Activated CD8-positive, alpha-beta memory T cell treated with anti-CD3 and anti-CD28 coated beads for 36 hours (primary cell): Measurements from ENCODE around the gene ZBTB43. TPM values are rescaled to one million over a fixed set of nuclear protein-coding genes. Genes with fewer than 3 reads are reported as not detected.
"Not testable (repeated sequence)": the region's sequence is repeated elsewhere in the genome, so short reads cannot be mapped to it uniquely, and the experiment has no call there.

Source experiments
- CTCF ChIA-PET: fragments of 350-600 bp; sonication (Branson Sonifier 250); formaldehyde crosslinking; loops from one replicate; lab custom pipeline; 2021; ENCODE audit warnings: antibody characterized with exemption; lab: Charles Lee
- POLR2A ChIA-PET: fragments of 350-600 bp; sonication (Branson Sonifier 250); formaldehyde crosslinking; loops from one replicate; lab custom pipeline; 2021; ENCODE audit warnings: antibody characterized with exemption; lab: Charles Lee
- total RNA-seq, 2 experiments: library from RNA; stranded (reverse); gene quantifications; one replicate each; pipeline ENCODE4 v1.2.3, GENCODE V29; 2021

Gene ZBTB43
- total RNA-seq, 2 experiments from 2014 or later: 19.5 to 20.5 TPM

DNA sequence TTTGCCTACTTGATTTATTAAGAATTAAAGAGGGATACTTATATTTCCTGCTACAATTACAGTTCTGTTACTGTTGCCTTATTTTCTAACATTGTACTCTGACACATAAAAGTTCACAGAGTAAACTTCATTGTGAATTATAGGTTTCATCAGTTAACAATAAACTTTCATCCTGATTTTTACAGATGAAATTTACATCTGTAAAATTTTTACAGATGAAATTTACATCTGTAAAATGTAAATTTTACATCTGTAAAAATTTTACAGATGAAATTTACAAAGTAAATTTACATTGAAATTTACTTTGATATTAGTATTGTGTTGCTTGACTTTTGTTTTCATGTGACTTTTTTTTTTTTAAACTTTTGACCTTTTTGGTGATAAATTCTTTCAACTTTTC is 9.3 kb downstream of the ZBTB43 start:
- CTCF ChIA-PET: no interaction called here
- POLR2A ChIA-PET: no interaction called here

GRCh38 chr9:126817615-126818014 is 12.8 kb downstream of the ZBTB43 start:
- ChIA-PET CTCF (interaction anchor here (0.7 kb wide), 1 partner anchor 97 kb away, joined by 3 read pairs; no protein-coding TSS in a partner anchor), POLR2A (interaction anchor here (0.7 kb wide), 1 partner anchor 47 kb away, joined by 3 read pairs; no protein-coding TSS in a partner anchor)

DNA sequence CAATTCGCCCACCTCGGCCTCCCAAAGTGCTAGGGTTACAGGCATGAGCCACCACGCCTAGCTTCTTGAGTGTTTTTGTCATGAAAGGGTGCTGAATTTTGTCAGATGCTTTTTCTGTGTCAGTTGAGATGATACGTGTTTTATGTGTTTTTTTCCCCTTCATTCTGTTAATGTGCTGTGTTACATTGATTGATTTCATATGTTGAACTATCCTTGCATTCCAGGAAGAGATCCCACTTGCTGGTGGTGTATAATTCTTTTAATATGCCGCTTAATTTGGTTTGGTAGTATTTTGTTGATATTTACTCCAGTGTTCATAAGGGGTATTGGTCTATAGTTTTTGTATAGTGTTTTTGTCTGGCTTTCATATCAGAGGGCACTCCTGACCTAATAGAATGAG is 13.6 kb downstream of the ZBTB43 start:
- ChIA-PET CTCF (interaction anchor here (0.5 to 0.7 kb wide), 2 partner anchors 97 to 598 kb away, joined by 3 read pairs; no protein-coding TSS in a partner anchor), POLR2A (no interaction called here)

GRCh38 chr9:126819482-126819881 is 14.6 kb downstream of the ZBTB43 start:
- ChIA-PET CTCF (interaction anchor here (1.4 kb wide), 1 partner anchor 95 kb away, joined by 3 read pairs; the partner anchor contains the start of gene RALGPS1), POLR2A (no interaction called here)

DNA sequence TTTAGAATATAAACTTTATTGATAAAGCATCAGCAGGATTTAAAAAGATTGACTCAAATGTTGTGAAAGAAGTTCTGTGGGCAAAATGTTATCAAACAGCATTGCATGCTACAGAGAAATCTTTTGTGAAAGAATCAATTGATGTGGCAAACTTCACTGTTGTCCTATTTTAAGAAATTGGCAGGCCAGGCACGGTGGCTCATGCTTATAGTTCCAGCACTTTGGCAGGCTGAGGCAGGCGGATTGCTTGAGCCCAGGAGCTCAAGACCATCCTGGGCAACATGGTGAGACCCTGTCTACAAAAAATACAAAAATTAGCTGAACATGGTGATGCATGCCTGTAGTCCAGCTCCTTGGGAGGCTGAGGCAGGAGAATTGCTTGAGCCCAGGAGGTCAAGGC is 17.4 kb downstream of the ZBTB43 start:
- ChIA-PET POLR2A (no interaction called here), CTCF (no interaction called here)

- ChIA-PET POLR2A (no interaction called here), CTCF (no interaction called here)
Measured at GRCh38 chr9:126822873-126823272, 18.0 kb downstream of the ZBTB43 start.

DNA sequence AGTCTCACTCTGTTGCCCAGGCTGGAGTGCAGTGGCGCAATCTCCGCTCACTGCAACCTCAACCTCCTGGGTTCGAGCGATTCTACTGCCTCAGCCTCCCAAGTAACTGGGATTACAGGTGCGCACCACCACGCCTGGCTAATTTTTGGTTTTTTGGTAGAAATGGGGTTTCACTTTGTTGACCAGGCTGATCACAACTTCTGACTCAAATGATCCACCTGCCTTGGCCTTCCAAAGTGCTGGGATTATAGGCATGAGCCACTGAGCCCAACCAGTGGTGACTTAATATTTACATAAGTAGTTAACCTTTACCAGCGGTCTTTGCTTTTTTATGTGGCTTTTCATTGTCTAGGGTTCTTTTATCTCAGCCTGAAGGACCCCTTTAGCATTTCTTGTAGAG is 19.2 kb downstream of the ZBTB43 start:
- POLR2A ChIA-PET: not testable (repeated sequence)

GRCh38 chr9:126827227-126827626 is 22.4 kb downstream of the ZBTB43 start:
- CTCF ChIA-PET: interaction anchor here (0.8 kb wide), 1 partner anchor 121 kb away, joined by 3 read pairs; no protein-coding TSS in a partner anchor
- POLR2A ChIA-PET: no interaction called here

More for the DNA sequence above, 19.2 kb downstream of the ZBTB43 start:
- CTCF ChIA-PET: not testable (repeated sequence)

GRCh38 chr9:126829035-126829434 is 24.2 kb downstream of the ZBTB43 start:
- CTCF ChIA-PET: no interaction called here
- POLR2A ChIA-PET: no interaction called here

GRCh38 chr9:126830827-126831226 is 26.0 kb downstream of the ZBTB43 start:
- POLR2A ChIA-PET: interaction anchor here (0.7 kb wide), 1 partner anchor 1166 kb away, joined by 3 read pairs; no protein-coding TSS in a partner anchor
- CTCF ChIA-PET: no interaction called here

DNA sequence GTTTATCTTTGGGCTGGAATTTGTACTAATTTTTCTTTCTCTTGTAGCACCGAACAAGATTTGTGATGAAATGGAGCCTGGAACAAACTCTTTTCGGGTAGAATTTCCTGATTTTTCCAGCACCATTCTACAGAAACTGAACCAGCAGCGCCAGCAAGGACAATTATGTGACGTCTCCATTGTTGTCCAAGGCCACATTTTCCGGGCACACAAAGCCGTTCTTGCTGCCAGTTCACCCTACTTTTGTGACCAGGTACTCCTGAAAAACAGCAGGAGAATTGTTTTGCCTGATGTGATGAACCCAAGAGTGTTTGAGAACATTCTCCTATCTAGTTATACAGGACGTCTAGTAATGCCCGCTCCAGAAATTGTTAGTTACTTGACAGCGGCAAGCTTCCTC is 27.6 kb downstream of the ZBTB43 start:
- ChIA-PET POLR2A (no interaction called here), CTCF (interaction anchor here (1.1 kb wide), 1 partner anchor 11 kb away, joined by 3 read pairs; no protein-coding TSS in a partner anchor)

DNA sequence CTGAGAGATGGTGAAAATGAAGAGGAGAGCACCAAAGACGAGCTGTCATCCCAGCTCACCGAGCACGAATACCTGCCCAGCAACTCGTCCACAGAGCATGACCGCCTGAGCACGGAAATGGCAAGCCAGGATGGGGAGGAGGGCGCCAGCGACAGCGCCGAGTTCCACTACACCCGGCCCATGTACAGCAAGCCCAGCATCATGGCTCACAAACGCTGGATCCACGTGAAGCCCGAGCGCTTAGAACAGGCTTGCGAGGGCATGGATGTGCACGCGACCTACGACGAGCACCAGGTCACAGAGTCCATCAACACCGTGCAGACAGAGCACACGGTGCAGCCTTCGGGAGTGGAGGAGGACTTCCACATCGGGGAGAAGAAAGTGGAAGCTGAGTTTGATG is 28.2 kb downstream of the ZBTB43 start:
- ChIA-PET CTCF (no interaction called here), POLR2A (no interaction called here)

DNA sequence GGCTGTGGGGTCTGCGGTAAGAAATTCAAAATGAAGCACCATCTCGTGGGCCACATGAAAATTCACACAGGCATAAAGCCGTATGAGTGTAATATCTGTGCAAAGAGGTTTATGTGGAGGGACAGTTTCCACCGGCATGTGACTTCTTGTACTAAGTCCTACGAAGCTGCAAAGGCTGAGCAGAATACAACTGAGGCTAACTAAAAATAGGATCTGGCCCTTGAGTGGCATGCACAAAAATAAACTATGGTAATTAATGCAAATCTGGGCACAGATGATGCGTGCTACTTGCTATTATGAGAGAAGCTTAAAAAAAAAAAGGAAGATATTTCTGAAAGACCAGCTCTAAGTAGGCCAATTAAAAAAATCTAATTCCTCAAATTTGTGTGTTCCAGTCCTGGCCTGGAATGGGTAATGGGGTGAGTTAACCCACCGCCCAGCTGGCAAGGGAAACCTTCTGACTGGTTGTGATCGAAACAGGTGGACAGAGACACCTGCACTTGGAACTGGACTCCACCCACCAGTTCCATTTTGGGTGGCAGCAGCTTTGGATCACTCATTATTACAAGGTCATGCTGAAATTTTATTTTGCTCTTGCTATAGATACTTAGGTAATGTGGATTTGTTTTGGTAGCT is 29.0 kb downstream of the ZBTB43 start:
- CTCF ChIA-PET: interaction anchor here (0.8 kb wide), 1 partner anchor 28 kb away, joined by 3 read pairs; no protein-coding TSS in a partner anchor
- POLR2A ChIA-PET: interaction anchor here (1.1 kb wide), 1 partner anchor 8 kb away, joined by 4 read pairs; no protein-coding TSS in a partner anchor

DNA sequence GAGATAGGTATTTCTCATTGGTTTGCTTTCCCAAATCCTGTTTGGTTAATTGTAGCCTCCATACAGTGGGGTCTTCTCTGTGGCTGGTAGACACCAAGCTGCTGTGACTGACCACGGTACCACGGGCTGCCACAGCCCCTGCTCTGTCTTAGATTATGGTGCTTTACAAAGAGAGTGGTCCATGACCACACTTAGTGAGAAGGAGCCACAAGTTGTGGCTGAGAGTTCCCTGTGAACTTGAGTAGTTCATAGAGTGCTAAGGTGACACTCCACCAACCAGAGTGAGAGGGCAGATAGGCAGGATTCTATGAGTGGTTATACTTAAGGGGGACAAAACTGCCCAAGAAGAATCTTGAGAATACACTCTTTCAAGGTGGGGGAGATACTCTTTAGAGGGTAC is 29.8 kb downstream of the ZBTB43 start:
- POLR2A ChIA-PET: interaction anchor here (1.1 kb wide), 1 partner anchor 9 kb away, joined by 4 read pairs; no protein-coding TSS in a partner anchor

GRCh38 chr9:126836216-126836615 is 31.4 kb downstream of the ZBTB43 start:
- ChIA-PET CTCF (no interaction called here), POLR2A (no interaction called here)

More for the DNA sequence above, 29.8 kb downstream of the ZBTB43 start:
- CTCF ChIA-PET: no interaction called here

GRCh38 chr9:126838055-126838811 is 33.4 kb downstream of the ZBTB43 start:
- ChIA-PET CTCF (no interaction called here), POLR2A (no interaction called here)

DNA sequence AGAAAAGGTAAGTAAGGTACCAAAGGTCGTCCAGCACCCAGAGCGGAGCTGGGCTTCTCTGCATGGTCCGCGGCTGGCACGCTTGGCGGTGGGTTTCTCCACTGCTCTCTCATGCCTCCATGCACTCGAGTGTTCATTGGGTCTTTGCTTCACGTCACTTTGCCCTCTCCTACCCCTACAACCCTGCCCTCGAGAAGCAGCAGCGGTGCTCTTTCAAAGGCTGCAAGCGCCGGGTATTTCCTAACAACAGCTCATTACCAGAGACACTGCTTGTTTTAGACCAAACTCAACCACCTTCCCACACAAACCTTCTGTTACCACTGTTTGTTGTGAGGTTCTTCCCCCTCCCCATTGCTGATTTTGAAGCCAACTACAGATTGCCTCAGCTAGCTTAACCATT is 34.1 kb downstream of the ZBTB43 start:
- ChIA-PET CTCF (interaction anchor here (0.9 kb wide), 1 partner anchor 19 kb away, joined by 3 read pairs; no protein-coding TSS in a partner anchor), POLR2A (interaction anchor here (0.5 kb wide), 1 partner anchor 391 kb away, joined by 4 read pairs; no protein-coding TSS in a partner anchor)

GRCh38 chr9:126839301-126839700 is 34.5 kb downstream of the ZBTB43 start:
- ChIA-PET POLR2A (interaction anchor here (0.5 kb wide), 1 partner anchor 391 kb away, joined by 4 read pairs; no protein-coding TSS in a partner anchor), CTCF (interaction anchor here (0.9 to 1.1 kb wide), 2 partner anchors 19 to 21 kb away, joined by 3 read pairs; no protein-coding TSS in a partner anchor)

- CTCF ChIA-PET: interaction anchor here (0.7 to 1.3 kb wide), 3 partner anchors 11 to 15 kb away, joined by 3 to 5 read pairs (median 4); no protein-coding TSS in a partner anchor
- POLR2A ChIA-PET: no interaction called here
Measured at GRCh38 chr9:126842220-126842842, 37.5 kb downstream of the ZBTB43 start.
